NCI-H2107 treated with DMSO at 0.1 percent for 48 hours (cell line): Measurements from ENCODE around the gene RIC8A.
"Not testable (repeated sequence)": the region's sequence is repeated elsewhere in the genome, so short reads cannot be mapped to it uniquely, and the experiment has no call there.

Experiments used
- DNase-seq: peaks from one replicate; lab custom pipeline; 2025; ENCODE audit not compliant: unreplicated experiment; lab: John Stamatoyannopoulos, UW

RIC8A gene

GRCh38 chr11:207208-207862 lies at the start of gene RIC8A, which contains the start of gene BET1L:
Gene RIC8A, plus strand, starts transcription at chr11:207708. Its CDS starts 1,147 bp downstream, at chr11:208855.
Gene BET1L, minus strand, starts transcription at chr11:207399. Its CDS starts 78 bp downstream, at chr11:207321.
- DNase-seq = peak; percentile 82

- DNase-seq = not testable (repeated sequence)
These were observed 27.3 kb upstream of the RIC8A start for GRCh38 chr11:180242-180641.

DNA sequence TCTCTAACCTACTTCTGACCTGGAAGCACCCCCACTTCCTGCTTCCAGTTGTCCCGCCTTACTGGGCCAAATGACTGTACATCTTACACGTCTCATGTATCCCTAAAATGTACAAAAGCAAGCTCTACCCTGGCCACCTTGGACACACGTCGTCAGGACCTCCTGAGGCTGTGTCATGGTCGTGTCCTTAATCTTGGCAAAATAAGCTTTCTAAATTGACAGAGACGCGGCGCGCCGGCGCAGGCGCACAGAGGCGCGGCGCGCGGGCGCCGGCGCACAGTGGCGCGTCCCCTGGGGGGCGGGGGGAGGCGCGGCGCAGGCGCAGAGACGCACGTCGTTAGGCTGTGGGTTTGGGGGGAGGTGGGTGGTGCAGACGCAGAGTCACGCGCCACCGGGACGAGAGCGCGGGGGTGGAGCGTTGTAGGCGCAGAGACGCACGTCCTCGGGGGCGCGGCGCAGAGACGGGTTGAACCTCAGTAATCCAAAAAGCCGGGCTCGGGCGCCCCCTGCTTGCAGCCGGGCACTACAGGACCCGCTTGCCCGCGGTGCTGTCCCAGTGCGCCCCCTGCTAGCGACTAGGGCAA lies 18.2 kb upstream of the RIC8A start:
- DNase-seq = not testable (repeated sequence)

GRCh38 chr11:189843-190311 lies 17.6 kb upstream of the RIC8A start:
- not testable (repeated sequence) for DNase-seq

DNA sequence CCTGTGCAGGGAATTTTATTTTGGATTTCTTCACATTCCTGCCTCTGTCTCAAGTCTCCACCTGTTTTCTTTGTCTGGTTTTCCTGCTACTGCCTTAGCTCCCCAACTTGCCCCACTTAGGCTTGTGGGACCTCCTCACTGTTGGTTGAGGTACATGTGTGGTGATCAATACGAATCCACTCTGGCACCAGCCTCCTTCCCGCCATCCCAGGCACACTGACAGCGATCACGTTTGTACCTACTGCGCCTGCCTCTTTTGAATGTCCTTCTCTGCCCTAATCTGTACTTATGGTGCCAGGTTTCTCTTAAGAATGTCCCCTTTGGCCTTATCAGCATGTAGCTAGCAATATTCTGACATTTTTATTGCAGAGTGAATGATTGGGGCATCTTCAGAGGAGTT lies 17.0 kb upstream of the RIC8A start:
- DNase-seq = not testable (repeated sequence)

DNA sequence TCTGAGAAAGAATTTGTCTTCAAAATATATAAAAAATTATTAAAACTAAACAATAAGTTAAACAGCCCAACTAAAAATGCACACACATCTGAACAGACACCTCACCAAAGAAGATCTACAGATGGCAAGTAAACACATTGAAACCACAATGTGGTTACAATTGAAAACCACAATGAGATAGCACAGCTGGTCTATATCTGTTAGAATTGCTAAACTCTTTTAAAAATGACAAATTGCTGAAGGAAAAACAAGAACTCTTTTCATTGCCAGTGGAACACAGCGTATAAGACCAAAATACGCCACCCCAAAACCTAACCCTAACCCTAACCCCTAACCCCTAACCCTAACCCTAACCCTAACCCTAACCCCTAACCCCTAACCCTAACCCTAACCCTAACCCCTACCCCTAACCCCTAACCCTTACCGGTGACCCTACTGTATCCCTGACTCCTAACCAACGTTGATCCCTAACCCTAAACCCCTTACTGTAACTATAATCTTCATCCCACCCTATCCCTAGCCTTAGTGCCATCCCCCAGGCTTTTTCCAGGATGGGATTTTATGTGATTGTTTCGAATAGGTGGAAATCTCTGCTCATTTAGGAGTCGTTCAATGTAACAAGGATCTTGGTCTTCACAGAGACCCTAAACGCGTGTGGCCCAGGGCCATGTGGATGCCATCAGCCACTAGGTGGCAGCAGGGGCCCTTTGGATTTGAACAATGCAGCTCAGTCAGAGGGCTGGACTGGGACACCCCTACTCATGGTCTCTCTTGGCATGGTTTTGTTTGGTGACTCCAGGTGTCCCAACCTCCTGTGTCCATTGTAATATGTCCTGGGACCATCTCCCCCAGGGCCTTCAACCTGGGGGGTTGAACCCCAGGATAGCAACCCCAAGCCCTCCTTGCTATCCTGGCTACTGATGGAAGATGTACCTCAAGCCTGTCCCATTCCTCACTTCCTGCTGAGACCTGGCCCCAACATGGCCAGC lies 15.7 kb upstream of the RIC8A start:
- not testable (repeated sequence) for DNase-seq

DNA sequence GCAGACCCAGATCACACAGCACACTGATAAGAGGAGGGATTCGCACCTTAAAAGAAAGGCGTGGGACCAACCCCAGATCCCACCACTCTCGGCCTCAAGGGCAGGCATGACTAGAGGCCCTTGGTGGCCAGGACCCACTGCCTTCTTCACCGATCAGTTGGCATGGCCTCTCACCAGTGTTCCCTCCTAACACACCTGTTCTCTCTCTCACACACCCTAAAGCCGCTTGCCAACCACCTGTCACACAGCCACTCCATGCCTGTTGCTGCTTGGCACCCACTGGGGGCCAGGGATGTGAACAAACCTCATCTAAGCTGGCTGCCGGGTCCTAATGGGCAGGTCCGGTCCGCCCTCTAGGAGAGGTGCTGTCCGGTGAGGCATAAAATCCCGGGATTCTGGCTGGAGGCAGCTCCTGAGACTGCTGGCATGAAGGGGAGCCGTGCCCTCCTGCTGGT lies 14.8 kb upstream of the RIC8A start, which contains the start of gene SCGB1C1:
TSS of gene SCGB1C1 (plus strand) at position 405 of the 455 bp plus-strand sequence. CDS start at position 427, 22 bp downstream.
- not testable (repeated sequence) for DNase-seq

GRCh38 chr11:193481-193880 lies 14.0 kb upstream of the RIC8A start:
- not testable (repeated sequence) for DNase-seq

- DNase-seq = no peak
These were observed 10.4 kb upstream of the RIC8A start for GRCh38 chr11:196786-197731.

DNA sequence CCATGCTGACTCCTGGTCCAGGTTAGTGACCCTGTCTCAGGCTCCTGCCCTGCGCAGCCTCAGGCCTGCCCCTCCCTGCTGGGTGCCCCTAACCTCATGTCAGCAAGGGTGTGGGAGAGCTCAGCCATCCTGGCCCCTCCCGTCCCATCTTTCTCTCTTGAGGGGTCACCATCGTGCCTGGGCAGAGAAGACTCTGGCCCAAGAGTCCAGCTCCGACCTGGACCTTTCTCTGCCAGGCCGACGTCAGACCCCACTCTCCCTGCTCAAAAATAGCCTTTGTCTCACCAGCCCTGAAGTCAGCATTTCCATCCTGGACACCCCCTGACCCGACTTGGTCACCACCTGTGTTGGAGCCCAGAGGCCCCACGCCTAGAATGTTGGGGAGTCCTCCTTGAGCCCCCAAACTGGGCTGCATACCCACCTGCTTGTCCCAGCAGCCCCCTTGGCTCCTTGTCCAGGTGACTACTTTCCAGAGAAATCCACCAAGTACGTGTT lies 9.7 kb upstream of the RIC8A start:
- DNase-seq = no peak

DNA sequence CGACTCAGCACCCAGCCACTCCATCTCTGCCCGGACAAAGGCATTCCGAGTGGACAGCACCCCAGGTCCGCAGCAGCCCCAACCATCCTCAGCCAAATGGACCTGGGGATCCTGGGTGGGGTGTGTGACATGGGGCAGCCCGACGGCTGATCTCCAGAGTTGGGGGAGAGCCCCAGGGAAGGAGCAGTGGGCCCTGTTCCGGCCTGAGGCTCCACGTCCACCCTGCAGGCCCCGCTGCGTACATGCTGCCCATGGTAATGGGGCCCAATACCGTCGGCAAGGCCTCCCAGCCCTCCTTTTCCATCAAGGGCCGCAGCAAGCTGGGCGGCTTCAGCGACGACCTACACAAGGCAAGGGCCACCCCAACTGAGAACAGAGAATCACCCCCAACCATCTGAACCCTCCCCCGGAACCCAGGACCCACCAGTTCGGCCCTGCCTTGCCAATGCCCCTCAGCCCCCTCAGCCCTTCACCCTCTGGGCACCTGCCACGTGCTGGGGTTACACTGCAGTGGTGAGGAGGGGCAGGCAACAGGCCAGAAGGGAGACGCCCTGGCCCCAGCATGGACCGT lies 9.2 kb upstream of the RIC8A start:
- DNase-seq = no peak

- DNase-seq = no peak
These were observed 8.4 kb upstream of the RIC8A start for GRCh38 chr11:199004-199581.

GRCh38 chr11:199782-200181 lies 7.7 kb upstream of the RIC8A start:
- no peak for DNase-seq

GRCh38 chr11:200224-201003 lies 7.1 kb upstream of the RIC8A start:
- DNase-seq = no peak

DNA sequence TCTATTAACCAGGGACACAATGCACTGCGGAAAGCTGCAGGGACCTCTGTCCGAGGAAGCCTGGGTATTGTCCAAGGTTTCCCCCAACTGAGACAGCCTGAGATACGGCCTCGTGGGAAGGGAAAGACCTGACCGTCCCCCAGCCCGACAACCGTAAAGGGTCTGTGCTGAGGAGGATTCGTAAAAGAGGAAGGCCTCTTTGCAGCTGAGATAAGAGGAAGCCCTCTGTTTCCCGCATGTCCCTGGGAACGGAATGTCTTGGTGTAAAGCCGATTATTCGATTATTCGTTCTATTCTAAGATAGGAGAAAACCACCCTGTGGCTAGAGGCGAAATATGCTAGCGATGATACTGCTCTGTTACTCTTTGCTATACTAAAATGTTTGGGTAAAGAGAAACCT lies 5.5 kb upstream of the RIC8A start:
- no peak for DNase-seq

GRCh38 chr11:202490-202889 lies 5.0 kb upstream of the RIC8A start:
- DNase-seq = no peak

DNA sequence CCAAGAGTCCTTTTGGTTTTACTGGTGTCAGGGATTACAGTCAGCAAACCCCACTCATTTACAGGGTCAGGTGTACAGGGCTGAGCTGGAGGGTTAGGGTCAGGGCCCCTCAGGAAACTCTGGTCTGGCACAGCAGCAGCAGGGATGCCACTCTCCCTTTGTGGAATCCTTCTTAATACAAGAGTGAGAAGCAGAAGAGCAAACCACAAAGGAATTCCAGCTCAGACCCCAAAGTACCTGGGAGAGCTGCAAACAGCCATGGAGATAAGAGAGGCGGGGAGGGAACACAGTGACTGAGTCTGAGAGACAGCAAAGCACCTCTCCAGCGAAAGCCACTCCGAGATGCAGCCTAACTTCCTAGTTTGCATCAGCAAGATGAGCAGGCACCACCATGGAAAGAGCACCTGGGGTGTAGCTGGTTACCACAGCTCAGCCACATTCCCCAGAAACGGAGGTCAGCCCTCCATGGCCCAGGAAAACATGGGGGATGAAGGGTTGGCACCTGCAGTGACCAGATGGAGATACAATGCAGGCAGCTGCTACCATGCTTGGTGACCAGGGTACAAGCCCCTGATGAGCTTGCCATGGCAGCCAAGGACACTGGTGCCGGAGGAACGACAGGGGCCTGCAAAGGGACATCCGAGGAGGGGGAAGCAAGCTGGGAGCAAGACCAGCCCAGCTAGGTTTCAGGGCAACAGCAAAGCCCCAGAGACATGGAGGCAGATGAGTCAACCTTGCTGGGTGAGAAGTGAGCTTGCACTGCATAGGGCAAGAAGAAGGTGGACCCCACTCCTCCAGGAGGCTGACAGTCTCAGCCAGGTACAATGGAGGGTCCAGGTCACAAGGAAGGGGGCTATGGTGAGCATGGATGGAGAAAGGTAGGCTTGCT lies 4.2 kb upstream of the RIC8A start:
- no peak for DNase-seq
